ENCODE measurements around the gene ATP2B2.

DNA sequence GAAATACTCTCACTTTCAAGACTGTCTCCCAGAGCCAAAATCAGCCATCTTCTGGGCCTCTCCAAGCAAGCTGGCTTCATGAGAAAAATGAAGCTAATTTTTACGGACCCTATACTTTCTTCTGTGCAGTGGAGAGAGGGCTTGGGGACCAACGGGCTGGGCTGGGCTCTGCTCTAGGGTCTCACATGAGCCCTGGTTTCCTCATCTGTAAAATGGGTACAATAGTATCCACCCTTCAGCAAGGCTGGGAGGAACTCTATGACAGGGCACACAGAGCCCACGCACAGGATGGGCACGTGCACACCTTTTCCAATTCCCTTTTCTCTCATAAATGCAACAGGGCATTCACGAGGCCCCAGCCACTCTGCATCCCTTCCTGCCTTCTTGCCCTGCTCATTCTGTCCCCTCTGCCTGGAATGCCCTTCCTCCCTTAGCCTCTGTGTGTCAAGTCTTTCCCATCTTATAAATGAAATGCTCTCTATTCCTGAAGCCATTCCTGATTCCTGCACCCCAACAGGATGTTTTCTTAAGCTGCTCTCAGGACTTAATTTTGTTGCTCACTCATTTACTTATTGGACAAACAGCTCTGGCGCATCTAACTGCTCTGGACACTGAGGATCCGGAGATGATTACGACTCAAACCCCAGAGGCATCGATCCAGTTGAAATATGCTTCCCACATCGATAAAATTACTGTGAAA, 151.6 kb downstream of the ATP2B2 start:
- TF ChIP-seq, protein P1, sequence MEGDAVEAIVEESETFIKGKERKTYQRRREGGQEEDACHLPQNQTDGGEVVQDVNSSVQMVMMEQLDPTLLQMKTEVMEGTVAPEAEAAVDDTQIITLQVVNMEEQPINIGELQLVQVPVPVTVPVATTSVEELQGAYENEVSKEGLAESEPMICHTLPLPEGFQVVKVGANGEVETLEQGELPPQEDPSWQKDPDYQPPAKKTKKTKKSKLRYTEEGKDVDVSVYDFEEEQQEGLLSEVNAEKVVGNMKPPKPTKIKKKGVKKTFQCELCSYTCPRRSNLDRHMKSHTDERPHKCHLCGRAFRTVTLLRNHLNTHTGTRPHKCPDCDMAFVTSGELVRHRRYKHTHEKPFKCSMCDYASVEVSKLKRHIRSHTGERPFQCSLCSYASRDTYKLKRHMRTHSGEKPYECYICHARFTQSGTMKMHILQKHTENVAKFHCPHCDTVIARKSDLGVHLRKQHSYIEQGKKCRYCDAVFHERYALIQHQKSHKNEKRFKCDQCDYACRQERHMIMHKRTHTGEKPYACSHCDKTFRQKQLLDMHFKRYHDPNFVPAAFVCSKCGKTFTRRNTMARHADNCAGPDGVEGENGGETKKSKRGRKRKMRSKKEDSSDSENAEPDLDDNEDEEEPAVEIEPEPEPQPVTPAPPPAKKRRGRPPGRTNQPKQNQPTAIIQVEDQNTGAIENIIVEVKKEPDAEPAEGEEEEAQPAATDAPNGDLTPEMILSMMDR (IDR thresholded peaks at IDR 0.05) = no peak
- TF ChIP-seq POLR2A (IDR thresholded peaks at IDR 0.05) = no peak

Measured in uterus (tissue), 2 donors.